MM.1S (cell line): Measurements from ENCODE around the gene NELFA.

ENCODE experiments used
- DNase-seq: peaks from one replicate; pipeline ENCODE4 v3.0.0-alpha.2; 2015
- H2AFZ ChIP-seq: fragments of 300-600 bp; sonication (generic); 2 replicates; pipeline ENCODE4 v1.6.0; 2016; ENCODE audit warnings: antibody characterized with exemption, low read length
- H3F3A ChIP-seq: fragments of 300-600 bp; sonication (generic); 2 replicates; pipeline ENCODE4 v1.6.1; 2016; ENCODE audit warnings: mild to moderate bottlenecking, antibody characterized with exemption, low read length, moderate library complexity, mixed read lengths; ENCODE audit not compliant: insufficient read depth
- H3K27ac ChIP-seq: fragments of 300-600 bp; sonication (generic); 2 replicates; pipeline ENCODE4 v1.5.1; 2016; ENCODE audit warnings: mild to moderate bottlenecking, low read length
- H3K27me3 ChIP-seq: fragments of 300-600 bp; sonication (generic); replicated peaks from 2 replicates; pipeline ENCODE4 v1.6.0; 2016; ENCODE audit warnings: low read length; ENCODE audit not compliant: insufficient read depth
- H3K36me3 ChIP-seq: fragments of 300-600 bp; sonication (generic); replicated peaks from 2 replicates; pipeline ENCODE4 v1.6.1; 2016; ENCODE audit warnings: mild to moderate bottlenecking, low read length, mixed read lengths; ENCODE audit not compliant: insufficient read depth
- H3K4me1 ChIP-seq: fragments of 300-600 bp; sonication (generic); 2 replicates; pipeline ENCODE4 v1.6.1; 2016; ENCODE audit warnings: low read length, mixed read lengths
- H3K4me2 ChIP-seq: fragments of 300-600 bp; sonication (generic); 2 replicates; pipeline ENCODE4 v1.6.0; 2016; ENCODE audit warnings: low read depth, low read length
- H3K4me3 ChIP-seq: fragments of 300-600 bp; sonication (generic); 2 replicates; pipeline ENCODE4 v1.5.1; 2016; ENCODE audit warnings: low read length, mixed read lengths
- H3K79me2 ChIP-seq: fragments of 300-600 bp; sonication (generic); 2 replicates; pipeline ENCODE4 v1.6.1; 2016; ENCODE audit warnings: mixed run types, low read length, mixed read lengths
- H3K9ac ChIP-seq: fragments of 300-600 bp; sonication (generic); 2 replicates; pipeline ENCODE4 v1.6.1; 2016; ENCODE audit warnings: low read length, mixed read lengths
- H3K9me2 ChIP-seq: fragments of 300-600 bp; sonication (generic); replicated peaks from 2 replicates; pipeline ENCODE4 v1.6.1; 2016; ENCODE audit warnings: mild to moderate bottlenecking, low read length, mixed read lengths; ENCODE audit not compliant: insufficient read depth
- H3K9me3 ChIP-seq: fragments of 300-600 bp; sonication (generic); replicated peaks from 2 replicates; pipeline ENCODE4 v1.6.1; 2016; ENCODE audit warnings: mild to moderate bottlenecking, low read length, mixed read lengths; ENCODE audit not compliant: insufficient read depth
- H4K20me1 ChIP-seq: fragments of 300-600 bp; sonication (generic); 2 replicates; pipeline ENCODE4 v1.6.1; 2016; ENCODE audit warnings: mild to moderate bottlenecking, low read length, moderate library complexity, mixed read lengths; ENCODE audit not compliant: insufficient read depth
- EZH2 ChIP-seq: fragments of 300-600 bp; sonication (generic); optimal IDR thresholded peaks from 2 replicates; pipeline ENCODE3; 2017; ENCODE audit warnings: low read depth, mild to moderate bottlenecking, antibody characterized with exemption, low read length, mixed read lengths
- EZH2phosphoT487 ChIP-seq: fragments of 300-600 bp; sonication (generic); IDR thresholded peaks from 2 replicates; pipeline ENCODE4 v1.6.1; 2018; ENCODE audit warnings: antibody characterized with exemption, low read length
- TF ChIP-seq, protein P1 (sequence below): fragments of 300-600 bp; sonication (generic); IDR thresholded peaks from 2 replicates; pipeline ENCODE4 v1.5.1; 2016; ENCODE audit warnings: antibody characterized with exemption, low read length, mixed read lengths

The NELFA gene

DNA sequence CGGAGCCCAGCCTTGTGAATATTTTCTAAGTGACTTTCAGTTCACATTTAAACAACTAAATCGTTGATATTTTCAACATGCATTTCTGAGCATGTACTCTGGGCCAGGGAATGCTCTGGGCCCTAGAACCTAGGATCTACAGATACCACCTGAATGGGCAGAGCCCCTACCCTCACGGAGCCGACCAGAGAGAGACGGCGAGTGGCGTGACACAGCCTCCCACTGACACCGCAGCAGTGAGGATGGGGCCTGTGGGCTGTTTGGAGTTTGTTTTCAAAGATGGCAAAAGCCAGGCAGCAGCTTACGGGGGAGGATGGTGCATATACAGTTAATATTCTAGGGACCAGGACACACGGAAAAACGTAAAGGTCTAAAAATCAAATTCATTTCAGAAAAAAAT is 17.7 kb downstream of the NELFA start:
- Histone ChIP-seq H3K79me2 (peaks cover 58% of the 10 kb centered on the region), H2AFZ (no peak overlapping the region), H3K9ac (no peak overlapping the region), H3F3A (no peaks in the 10 kb centered on the region), H3K9me2 (no peaks in the 10 kb centered on the region), H3K27me3 (no peaks in the 10 kb centered on the region), H3K4me2 (no peak overlapping the region), H3K9me3 (no peaks in the 10 kb centered on the region), H3K4me3 (no peak overlapping the region), H4K20me1 (no peaks in the 10 kb centered on the region), H3K4me1 (no peaks in the 10 kb centered on the region), H3K27ac (no peak overlapping the region), H3K36me3 (no peaks in the 10 kb centered on the region)
- DNase-seq: no peak
- TF ChIP-seq EZH2phosphoT487: no peak
- TF ChIP-seq EZH2: no peak
- TF ChIP-seq, protein P1, sequence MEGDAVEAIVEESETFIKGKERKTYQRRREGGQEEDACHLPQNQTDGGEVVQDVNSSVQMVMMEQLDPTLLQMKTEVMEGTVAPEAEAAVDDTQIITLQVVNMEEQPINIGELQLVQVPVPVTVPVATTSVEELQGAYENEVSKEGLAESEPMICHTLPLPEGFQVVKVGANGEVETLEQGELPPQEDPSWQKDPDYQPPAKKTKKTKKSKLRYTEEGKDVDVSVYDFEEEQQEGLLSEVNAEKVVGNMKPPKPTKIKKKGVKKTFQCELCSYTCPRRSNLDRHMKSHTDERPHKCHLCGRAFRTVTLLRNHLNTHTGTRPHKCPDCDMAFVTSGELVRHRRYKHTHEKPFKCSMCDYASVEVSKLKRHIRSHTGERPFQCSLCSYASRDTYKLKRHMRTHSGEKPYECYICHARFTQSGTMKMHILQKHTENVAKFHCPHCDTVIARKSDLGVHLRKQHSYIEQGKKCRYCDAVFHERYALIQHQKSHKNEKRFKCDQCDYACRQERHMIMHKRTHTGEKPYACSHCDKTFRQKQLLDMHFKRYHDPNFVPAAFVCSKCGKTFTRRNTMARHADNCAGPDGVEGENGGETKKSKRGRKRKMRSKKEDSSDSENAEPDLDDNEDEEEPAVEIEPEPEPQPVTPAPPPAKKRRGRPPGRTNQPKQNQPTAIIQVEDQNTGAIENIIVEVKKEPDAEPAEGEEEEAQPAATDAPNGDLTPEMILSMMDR: no peak

GRCh38 chr4:1990676-1991075 is 18.1 kb downstream of the NELFA start:
- Histone ChIP-seq H3K27ac (no peak overlapping the region), H3K9me3 (no peaks in the 10 kb centered on the region), H3K4me1 (no peaks in the 10 kb centered on the region), H3K79me2 (peaks cover 54% of the 10 kb centered on the region), H3K4me3 (no peak overlapping the region), H3K9me2 (no peaks in the 10 kb centered on the region), H3K27me3 (no peaks in the 10 kb centered on the region), H3K4me2 (no peak overlapping the region), H3K36me3 (no peaks in the 10 kb centered on the region), H2AFZ (no peak overlapping the region), H4K20me1 (no peaks in the 10 kb centered on the region), H3F3A (no peaks in the 10 kb centered on the region), H3K9ac (no peak overlapping the region)
- TF ChIP-seq EZH2 (no peak), EZH2phosphoT487 (no peak)
- TF ChIP-seq, protein P1: no peak
- DNase-seq: no peak

DNA sequence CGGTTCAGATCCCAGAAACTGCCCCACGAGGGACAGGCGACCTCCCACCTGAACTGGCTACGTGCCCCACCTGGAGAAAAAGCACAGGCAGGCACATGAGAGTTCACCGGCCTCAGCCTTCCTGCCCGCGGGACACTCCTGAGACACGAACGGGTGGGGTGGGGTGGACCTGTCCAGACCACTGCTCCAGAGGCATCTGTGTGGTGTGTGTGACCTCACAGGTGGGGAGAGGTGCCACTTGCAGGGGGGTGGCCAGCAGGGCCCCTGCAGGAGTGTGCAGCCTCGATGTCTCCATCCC is 18.5 kb downstream of the NELFA start:
- Histone ChIP-seq H3K27ac (no peak overlapping the region), H3K27me3 (no peaks in the 10 kb centered on the region), H3K4me3 (no peak overlapping the region), H3K36me3 (no peaks in the 10 kb centered on the region), H2AFZ (no peak overlapping the region), H3K79me2 (peaks cover 50% of the 10 kb centered on the region), H3K9me3 (no peaks in the 10 kb centered on the region), H3F3A (no peaks in the 10 kb centered on the region), H3K4me2 (no peak overlapping the region), H3K9me2 (no peaks in the 10 kb centered on the region), H3K4me1 (no peaks in the 10 kb centered on the region), H3K9ac (no peak overlapping the region), H4K20me1 (no peaks in the 10 kb centered on the region)
- no peak for DNase-seq
- TF ChIP-seq EZH2phosphoT487: no peak
- TF ChIP-seq, protein P1: no peak
- TF ChIP-seq EZH2: no peak
